Caco-2 (cell line): ENCODE results near the gene BCDIN3D. TPM values are rescaled to one million over a fixed set of nuclear protein-coding genes. Genes with fewer than 3 reads are reported as not detected.

Experiments
- BruUV-seq: library from RNA; stranded (reverse); fragments of 400-500 nt; replicated peaks from 2 replicates; lab custom pipeline; 2021; lab: Mats Ljungman, UMichigan
- CTCF ChIA-PET: fragments of 300-600 bp; sonication (Branson Sonifier 250); formaldehyde crosslinking; loops from one replicate; lab custom pipeline; 2022; ENCODE audit warnings: antibody characterized with exemption; lab: Charles Lee
- POLR2A ChIA-PET: fragments of 300-600 bp; sonication (Branson Sonifier 250); formaldehyde crosslinking; loops from one replicate; lab custom pipeline; 2022; ENCODE audit warnings: antibody characterized with exemption; lab: Charles Lee
- DNase-seq, 2 experiments: peaks; one replicate each; pipeline versions ENCODE4 v3.0.0 to v3.0.0-alpha.2; 2020 to 2022
- H3K27me3 ChIP-seq: replicated peaks from 2 replicates; pipeline ENCODE4 v1.6.0; 2011; ENCODE audit warnings: low read length; ENCODE audit not compliant: control insufficient read depth, insufficient read depth
- H3K36me3 ChIP-seq: 2 replicates; pipeline ENCODE4 v1.5.1; 2011; ENCODE audit warnings: low read length; ENCODE audit not compliant: control insufficient read depth, insufficient read depth
- H3K4me1 ChIP-seq: fragments of 250-450 bp; sonication (Bioruptor Pico); 2 replicates; pipeline ENCODE4 v1.5.1; 2020; ENCODE audit warnings: mild to moderate bottlenecking
- H3K4me3 ChIP-seq: 2 replicates; pipeline ENCODE4 v1.5.1; 2011; ENCODE audit warnings: low read depth, mild to moderate bottlenecking, control low read depth, low read length
- H3K9me3 ChIP-seq: fragments of 250-450 bp; sonication (Bioruptor Pico); 2 replicates; pipeline ENCODE4 v1.5.1; 2020; ENCODE audit warnings: mild to moderate bottlenecking, moderate library complexity
- H3K27ac Mint-ChIP-seq: one replicate; pipeline ENCODE4 v1.8.0; 2022; ENCODE audit warnings: mixed read lengths; ENCODE audit not compliant: unreplicated experiment
- H3K27me3 Mint-ChIP-seq: one replicate; pipeline ENCODE4 v1.8.0; 2022; ENCODE audit warnings: mixed read lengths; ENCODE audit not compliant: insufficient read depth, unreplicated experiment
- H3K36me3 Mint-ChIP-seq: one replicate; pipeline ENCODE4 v1.8.0; 2022; ENCODE audit warnings: mild to moderate bottlenecking, mixed read lengths; ENCODE audit not compliant: insufficient read depth, unreplicated experiment
- H3K4me1 Mint-ChIP-seq: one replicate; pipeline ENCODE4 v1.8.0; 2022; ENCODE audit warnings: low read depth, mixed read lengths; ENCODE audit not compliant: unreplicated experiment
- H3K4me3 Mint-ChIP-seq: one replicate; pipeline ENCODE4 v1.8.0; 2022; ENCODE audit warnings: mild to moderate bottlenecking, moderate library complexity, mixed read lengths; ENCODE audit not compliant: unreplicated experiment
- H3K9me3 Mint-ChIP-seq: one replicate; pipeline ENCODE4 v1.8.0; 2022; ENCODE audit warnings: mixed read lengths; ENCODE audit not compliant: unreplicated experiment
- CTCF ChIP-seq, 2 experiments: fragments of 200-600 bp in 1 of 2; IDR thresholded peaks; 1 replicate in 1 of 2; 2 replicates in 1 of 2; pipeline versions ENCODE4 v1.5.1 to v1.8.0; 2011 to 2022; ENCODE audit warnings: antibody characterized with exemption in 1 of 2, control low read depth in 1 of 2, inconsistent platforms in 1 of 2, low read depth in 1 of 2, low read length in 1 of 2, mild to moderate bottlenecking in 1 of 2, moderate library complexity in 1 of 2; ENCODE audit not compliant: insufficient read depth in 1 of 2, severe bottlenecking in 1 of 2, unreplicated experiment in 1 of 2
- intact Hi-C: fragments of 100-400 bp; cut with micrococcal nuclease; formaldehyde crosslinking; loops from one replicate; pipeline ENCODE4 v1.10.0; 2022; ENCODE audit not compliant: unreplicated experiment
- total RNA-seq: library from RNA; stranded (reverse); gene quantifications from 2 replicates; pipeline ENCODE4 v1.2.3, GENCODE V29; 2022

BCDIN3D gene
- total RNA-seq, 1 experiment from 2014 or later = 6.6 TPM

DNA sequence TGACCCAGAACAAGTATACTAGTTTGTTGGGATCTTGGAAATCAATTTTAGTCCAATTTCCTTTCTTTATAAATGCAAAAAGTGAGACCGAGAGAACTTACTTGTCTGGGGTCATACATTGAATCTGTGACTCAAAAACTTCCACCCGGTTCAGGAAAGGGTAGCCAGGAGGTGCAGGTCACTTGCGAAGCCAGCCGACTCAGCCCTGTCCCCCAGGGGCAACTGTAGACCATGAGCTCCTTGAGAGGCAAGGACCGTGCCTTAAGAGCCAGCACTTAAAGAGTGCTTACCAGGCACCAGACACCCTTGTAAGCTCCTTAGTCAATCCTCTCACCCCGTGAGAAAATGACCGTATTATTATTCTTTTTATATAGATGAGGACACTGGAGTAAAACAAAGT, 505 bp upstream of the BCDIN3D start:
- DNase-seq = no peak
- peaks cover 24% of the 10 kb centered on the region for H3K4me1 Mint-ChIP-seq
- H3K27me3 Mint-ChIP-seq = peaks cover 4% of the 10 kb centered on the region
- BruUV-seq = TSS peak; percentile 90
- Histone ChIP-seq H3K36me3 (no peaks in the 10 kb centered on the region), H3K4me3 (peak overlapping the region; percentile 59), H3K27me3 (no peaks in the 10 kb centered on the region), H3K4me1 (peaks cover 7% of the 10 kb centered on the region; the same call in 1 of the 2 replicates), H3K9me3 (no peaks in the 10 kb centered on the region)
- H3K27ac Mint-ChIP-seq = peak overlapping the region; percentile 92
- POLR2A ChIA-PET = interaction anchor here (0.5 to 3.2 kb wide), 8 partner anchors 8 to 365 kb away, joined by 3 to 20 read pairs (median 6); partner anchors contain the start of genes NCKAP5L and TMBIM6
- H3K36me3 Mint-ChIP-seq = peaks cover 11% of the 10 kb centered on the region
- TF ChIP-seq CTCF (IDR thresholded peaks at IDR 0.05; ENCODE audit: insufficient read depth in 1 of 2, low read depth in 1 of 2, low read length in 1 of 2, severe bottlenecking in 1 of 2, unreplicated experiment in 1 of 2) = no peak
- intact Hi-C loops = no loop called here
- peak overlapping the region; percentile 93 for H3K4me3 Mint-ChIP-seq
- CTCF ChIA-PET = interaction anchor here (0.6 to 2.0 kb wide), 10 partner anchors 8 to 227 kb away, joined by 3 to 12 read pairs (median 4); partner anchors contain the start of genes NCKAP5L, PRPF40B and TMBIM6
- no peaks in the 10 kb centered on the region for H3K9me3 Mint-ChIP-seq

DNA sequence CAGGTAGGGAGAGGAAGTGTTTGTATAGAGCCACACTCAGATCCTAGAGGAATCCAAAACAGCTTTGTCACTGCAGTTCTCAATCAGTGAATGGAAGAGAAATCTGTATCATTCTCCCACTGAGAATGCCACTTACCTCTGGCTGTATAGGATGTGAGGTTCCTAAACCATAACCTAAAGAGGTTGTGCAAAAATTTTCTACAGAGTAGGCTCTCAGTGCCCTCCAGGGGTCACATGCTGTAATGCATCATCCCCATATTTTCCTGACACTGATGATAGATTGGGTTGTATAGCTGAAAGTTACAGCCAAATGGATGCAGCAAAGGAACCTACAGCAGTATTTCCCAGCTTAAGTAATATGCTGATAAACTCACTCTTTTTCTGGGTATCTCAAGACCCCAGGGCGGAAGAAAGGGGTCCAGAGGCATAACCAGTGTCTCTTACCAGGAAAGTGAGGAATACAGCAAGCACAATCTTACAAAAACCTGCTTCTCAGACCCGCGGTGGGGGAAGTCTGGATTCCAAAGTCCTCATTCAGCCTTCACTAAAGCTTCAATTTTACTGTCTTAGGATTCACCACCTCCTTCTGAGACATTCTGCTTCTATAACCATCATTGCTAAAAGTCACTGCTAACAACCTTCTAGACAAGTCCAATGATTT, 3.8 kb downstream of the BCDIN3D start:
- no peaks in the 10 kb centered on the region for H3K9me3 Mint-ChIP-seq
- CTCF ChIA-PET = interaction anchor here (0.5 to 1.4 kb wide), 18 partner anchors 9 to 191 kb away, joined by 3 to 11 read pairs (median 4); partner anchors contain the start of genes NCKAP5L and TMBIM6
- peak in 1 of 2 experiments; percentile 69 for DNase-seq
- H3K27me3 Mint-ChIP-seq = no peaks in the 10 kb centered on the region
- no peaks in the 10 kb centered on the region for H3K27me3 ChIP-seq
- no peak overlapping the region for H3K27ac Mint-ChIP-seq
- no peak overlapping the region for H3K4me3 ChIP-seq
- peaks cover 7% of the 10 kb centered on the region; the same call in 1 of the 2 replicates for H3K4me1 ChIP-seq
- POLR2A ChIA-PET = interaction anchor here (0.7 to 1.2 kb wide), 3 partner anchors 11 to 770 kb away, joined by 4 to 6 read pairs (median 4); partner anchors contain the start of genes NCKAP5L and TMBIM6
- BruUV-seq = no TSS peak
- H3K4me1 Mint-ChIP-seq = peaks cover 23% of the 10 kb centered on the region
- H3K36me3 Mint-ChIP-seq = peaks cover 11% of the 10 kb centered on the region
- no peaks in the 10 kb centered on the region for H3K36me3 ChIP-seq
- intact Hi-C loops = loop anchor here (1.0 kb wide), 3 partner anchors 11 to 195 kb away; partner anchors contain the start of gene NCKAP5L
- peak; percentile 83 to 89 for TF ChIP-seq CTCF (IDR thresholded peaks at IDR 0.05; ENCODE audit: insufficient read depth in 1 of 2, low read depth in 1 of 2, low read length in 1 of 2, severe bottlenecking in 1 of 2, unreplicated experiment in 1 of 2)
- no peaks in the 10 kb centered on the region for H3K9me3 ChIP-seq
- H3K4me3 Mint-ChIP-seq = no peak overlapping the region

DNA sequence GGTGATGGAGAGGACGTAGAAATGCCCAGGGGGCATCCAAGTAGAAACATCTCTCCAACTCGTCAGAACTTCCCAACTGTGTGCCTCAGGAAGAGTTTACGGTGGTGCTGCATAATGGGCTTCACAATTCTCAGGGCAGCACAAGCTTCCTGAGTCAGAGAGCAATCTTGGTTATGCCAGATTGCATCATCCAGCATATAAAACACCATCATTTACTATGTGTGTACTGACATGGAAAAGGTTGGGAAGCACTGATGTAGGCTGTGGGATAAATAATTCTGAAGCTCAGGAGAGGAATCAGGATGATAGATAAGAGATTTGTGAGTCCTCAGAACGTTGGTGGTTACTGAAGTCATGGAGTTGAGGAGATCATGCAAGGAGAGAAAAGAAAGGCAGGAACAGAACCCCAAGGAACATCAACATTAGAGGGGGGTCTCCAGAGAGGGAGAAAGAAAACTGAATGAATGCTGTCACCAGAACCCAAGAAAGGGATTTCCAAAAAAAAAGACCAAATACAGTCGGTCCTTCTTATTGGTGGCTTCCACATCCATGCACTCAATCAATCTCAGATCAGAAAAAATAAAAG, 10.0 kb downstream of the BCDIN3D start:
- Histone ChIP-seq H3K36me3 (no peaks in the 10 kb centered on the region), H3K4me3 (no peak overlapping the region), H3K4me1 (peaks cover 6% of the 10 kb centered on the region; the same call in 1 of the 2 replicates), H3K9me3 (no peaks in the 10 kb centered on the region), H3K27me3 (no peaks in the 10 kb centered on the region)
- TF ChIP-seq CTCF (IDR thresholded peaks at IDR 0.05; ENCODE audit: insufficient read depth in 1 of 2, low read depth in 1 of 2, low read length in 1 of 2, severe bottlenecking in 1 of 2, unreplicated experiment in 1 of 2) = no peak
- Mint-ChIP-seq H3K27ac (peak overlapping the region; percentile 29), H3K27me3 (no peaks in the 10 kb centered on the region), H3K9me3 (no peaks in the 10 kb centered on the region), H3K4me3 (no peak overlapping the region), H3K4me1 (peaks cover 17% of the 10 kb centered on the region), H3K36me3 (no peaks in the 10 kb centered on the region)
- ChIA-PET POLR2A (no interaction called here), CTCF (no interaction called here)
- BruUV-seq = no TSS peak
- intact Hi-C loops = no loop called here
- no peak for DNase-seq
